HG03066 (cell line): ENCODE data around the gene OPRL1.
"Not testable (repeated sequence)": the region's sequence is repeated elsewhere in the genome, so short reads cannot be mapped to it uniquely, and the experiment has no call there.

ENCODE experiments used
- ATAC-seq: cut with Tn5 transposase; IDR thresholded peaks from one replicate; pipeline ENCODE4 v1.9.1; 2021; ENCODE audit warnings: low read depth; ENCODE audit not compliant: unreplicated experiment

The OPRL1 gene

DNA sequence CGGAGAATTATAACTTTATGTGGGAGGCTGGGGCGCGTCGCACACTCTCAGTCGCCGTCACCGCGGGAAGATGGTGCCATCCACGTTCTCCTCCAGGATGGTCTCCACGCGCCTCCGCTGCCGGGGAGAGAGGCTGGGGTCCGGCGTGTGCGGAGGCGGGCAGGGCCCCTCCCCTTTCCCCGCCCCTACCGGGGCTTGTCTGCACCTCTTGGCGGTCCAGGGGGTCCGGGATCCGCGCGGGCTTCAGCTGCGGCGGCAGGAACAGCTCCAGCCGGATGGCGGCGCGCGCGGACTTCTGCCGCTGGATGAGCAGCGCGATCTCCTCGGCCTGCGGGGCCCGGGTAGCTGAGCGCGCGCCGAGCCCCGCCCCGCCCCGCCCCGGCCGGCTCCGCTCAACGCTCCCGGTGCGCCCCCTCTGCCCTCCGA, 3.5 kb downstream of the OPRL1 start:
- no peak for ATAC-seq

DNA sequence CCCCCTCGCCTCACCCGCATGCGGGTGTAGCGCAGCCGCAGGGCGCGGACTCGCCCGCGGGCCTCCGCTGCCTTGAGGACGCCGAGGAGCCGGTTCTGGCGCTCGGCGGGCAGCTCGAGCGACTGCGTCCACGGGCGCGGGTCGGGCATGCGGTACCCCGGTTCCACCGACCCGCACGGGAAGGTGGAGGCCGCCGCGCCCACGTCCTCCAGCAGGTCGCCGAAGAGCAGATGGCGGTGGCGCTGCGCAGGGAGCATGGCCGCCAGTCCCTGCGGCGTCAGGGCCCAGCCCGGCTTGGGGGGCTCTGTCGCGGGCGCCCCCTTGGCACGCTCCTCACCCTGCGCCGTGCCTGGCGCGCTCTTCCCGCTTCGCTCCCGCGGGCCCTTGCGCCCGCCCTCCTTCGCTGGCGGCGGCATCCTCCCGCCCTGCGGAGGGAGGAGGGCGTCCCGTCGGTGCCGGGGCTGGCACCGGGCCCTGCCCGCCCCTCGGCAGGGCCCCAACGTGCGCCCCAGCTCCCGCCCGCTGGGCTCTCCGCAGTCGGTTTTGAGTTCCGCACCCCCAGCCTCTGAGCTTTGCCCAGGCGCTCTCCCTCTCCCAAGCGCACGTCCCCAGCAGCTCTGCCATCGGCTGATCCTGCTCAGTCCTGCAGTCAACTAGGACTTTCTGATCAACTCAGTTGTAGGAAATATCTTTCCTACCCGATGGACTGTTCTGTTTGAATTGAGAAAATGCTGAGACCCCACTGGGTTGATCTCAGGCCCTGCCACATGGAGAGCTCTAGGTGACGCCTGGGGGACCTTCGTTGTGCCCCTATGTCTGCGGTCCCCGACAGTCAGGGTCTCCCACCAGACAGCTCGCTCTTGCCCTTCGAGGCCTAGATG, 4.2 kb downstream of the OPRL1 start, which contains the start of gene LKAAEAR1:
Gene LKAAEAR1, minus strand, starts transcription at position 595 of the 881 bp plus-strand sequence. Its CDS starts 179 bp downstream, at position 416.
- ATAC-seq, result no peak

DNA sequence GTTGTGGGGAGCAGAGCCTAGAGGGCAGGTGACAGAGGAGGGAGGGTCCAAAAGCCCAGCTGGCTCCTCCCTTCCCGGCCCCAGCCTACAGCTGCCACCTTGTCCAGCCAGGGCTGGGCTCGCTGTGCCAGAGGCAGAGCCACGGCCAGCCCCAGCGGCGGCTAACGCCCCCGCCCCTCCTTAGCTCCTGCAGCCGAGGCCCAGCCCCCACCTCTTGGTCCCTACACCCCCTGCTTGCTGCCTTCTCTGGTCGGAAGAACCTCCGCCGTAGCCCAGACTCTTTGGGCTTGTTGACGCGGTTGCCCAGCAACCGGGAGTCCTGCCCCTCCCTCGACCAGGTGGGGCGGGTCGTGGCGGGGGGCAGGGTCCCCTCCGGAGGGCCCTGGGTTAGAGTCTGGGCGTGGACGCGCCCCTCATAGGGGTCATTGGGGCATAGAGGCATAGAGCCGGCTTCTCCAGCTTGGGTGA, 4.8 kb downstream of the OPRL1 start:
- no peak for ATAC-seq

DNA sequence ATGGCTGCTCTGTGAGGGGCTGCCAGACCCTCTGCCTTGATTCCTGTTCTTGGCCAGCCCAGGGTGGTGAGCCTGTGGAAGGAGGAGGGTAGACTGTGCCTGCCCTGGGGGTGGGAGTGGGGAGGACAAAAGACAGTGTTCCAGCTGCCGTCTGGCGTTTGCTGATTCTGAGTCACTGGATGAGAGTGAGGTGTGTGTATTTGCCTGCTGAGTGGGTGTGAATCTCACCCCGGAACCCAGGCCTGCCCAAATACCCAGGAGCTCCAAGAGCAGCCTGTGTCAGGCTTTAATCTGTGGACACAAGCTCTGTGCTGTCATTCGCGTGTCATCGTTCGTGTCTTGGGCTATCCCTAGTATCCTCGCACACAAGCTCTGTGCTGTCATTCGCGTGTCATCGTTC, 6.9 kb downstream of the OPRL1 start:
- ATAC-seq, result no peak

- not testable (repeated sequence) for ATAC-seq
Measured at GRCh38 chr20:64087226-64087825, 7.4 kb downstream of the OPRL1 start.

GRCh38 chr20:64088586-64088985, 8.7 kb downstream of the OPRL1 start:
- not testable (repeated sequence) for ATAC-seq

DNA sequence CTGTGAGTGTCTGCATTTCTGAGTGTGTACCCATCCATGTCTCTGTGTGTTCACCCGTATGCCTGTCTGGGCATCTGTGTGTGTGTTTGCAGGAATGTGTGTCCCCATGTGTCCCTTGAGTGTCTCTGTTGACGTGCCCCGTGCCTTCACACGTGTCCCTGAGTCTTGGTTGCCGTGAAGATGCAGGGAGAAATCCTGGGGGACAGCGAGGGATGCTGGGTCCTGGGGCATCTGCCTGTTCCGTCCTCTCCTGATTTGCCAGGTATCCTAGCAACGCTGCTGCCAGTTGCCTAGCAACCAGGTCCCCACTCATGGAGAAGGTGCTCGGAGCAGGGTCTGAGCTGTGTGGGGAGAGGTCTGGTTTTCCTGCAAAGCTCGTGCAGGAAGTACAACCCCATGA, 10.3 kb downstream of the OPRL1 start:
- ATAC-seq, result no peak

- ATAC-seq, result no peak
Measured at GRCh38 chr20:64091340-64091739, 11.5 kb downstream of the OPRL1 start.

DNA sequence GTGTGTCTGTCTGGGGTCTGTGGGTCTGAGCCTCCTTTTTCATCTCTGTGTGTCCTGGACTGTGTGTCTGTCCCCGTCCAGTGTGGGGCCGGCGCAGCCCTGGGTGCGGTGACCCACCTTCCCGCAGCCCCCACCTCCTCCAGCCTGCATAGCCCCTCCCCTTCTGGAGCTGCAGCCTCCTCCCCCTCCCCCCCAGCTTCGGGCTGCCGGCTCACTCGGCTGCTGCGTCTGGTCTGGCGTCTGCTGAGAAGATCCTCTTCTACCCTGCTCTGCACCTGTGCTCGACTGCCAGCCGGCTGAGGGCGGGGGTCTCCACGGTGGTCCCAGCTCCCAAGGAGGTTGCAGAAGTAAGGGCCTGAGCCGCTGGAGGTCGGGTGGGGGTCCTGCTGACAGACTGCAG, 11.9 kb downstream of the OPRL1 start:
- ATAC-seq, result no peak

- no peak for ATAC-seq
Measured at GRCh38 chr20:64092258-64093012, 12.6 kb downstream of the OPRL1 start.

GRCh38 chr20:64093013-64093503, 13.2 kb downstream of the OPRL1 start:
- ATAC-seq, result no peak

DNA sequence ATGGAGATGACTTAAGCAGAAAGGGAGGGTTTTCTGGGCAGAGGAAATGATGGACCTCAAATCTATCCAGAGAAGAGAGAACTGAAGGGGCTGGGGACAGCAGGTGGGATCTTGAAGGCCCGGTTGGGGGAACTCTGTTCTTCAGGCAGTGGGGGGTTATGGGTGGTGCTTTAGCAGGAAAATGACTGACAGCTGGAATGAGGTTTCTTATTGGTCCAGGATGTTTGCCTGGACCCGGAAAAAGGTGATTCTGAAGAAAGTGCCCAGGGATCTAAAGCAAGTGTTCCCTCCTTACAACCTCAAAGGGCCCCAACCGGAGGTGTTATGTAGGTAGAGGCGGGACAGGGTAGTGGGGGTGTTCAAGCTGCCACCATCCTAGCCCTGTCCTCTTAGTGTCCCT, 15.6 kb downstream of the OPRL1 start:
- ATAC-seq, result no peak

GRCh38 chr20:64095927-64096326, 16.0 kb downstream of the OPRL1 start:
- no peak for ATAC-seq

GRCh38 chr20:64096535-64096934, 16.7 kb downstream of the OPRL1 start:
- no peak for ATAC-seq

DNA sequence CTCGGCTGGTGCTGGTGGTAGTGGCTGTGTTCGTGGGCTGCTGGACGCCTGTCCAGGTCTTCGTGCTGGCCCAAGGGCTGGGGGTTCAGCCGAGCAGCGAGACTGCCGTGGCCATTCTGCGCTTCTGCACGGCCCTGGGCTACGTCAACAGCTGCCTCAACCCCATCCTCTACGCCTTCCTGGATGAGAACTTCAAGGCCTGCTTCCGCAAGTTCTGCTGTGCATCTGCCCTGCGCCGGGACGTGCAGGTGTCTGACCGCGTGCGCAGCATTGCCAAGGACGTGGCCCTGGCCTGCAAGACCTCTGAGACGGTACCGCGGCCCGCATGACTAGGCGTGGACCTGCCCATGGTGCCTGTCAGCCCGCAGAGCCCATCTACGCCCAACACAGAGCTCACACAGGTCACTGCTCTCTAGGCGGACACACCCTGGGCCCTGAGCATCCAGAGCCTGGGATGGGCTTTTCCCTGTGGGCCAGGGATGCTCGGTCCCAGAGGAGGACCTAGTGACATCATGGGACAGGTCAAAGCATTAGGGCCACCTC, 18.7 kb downstream of the OPRL1 start:
- no peak for ATAC-seq

- no peak for ATAC-seq
Measured at GRCh38 chr20:64099086-64099786, 19.4 kb downstream of the OPRL1 start.

DNA sequence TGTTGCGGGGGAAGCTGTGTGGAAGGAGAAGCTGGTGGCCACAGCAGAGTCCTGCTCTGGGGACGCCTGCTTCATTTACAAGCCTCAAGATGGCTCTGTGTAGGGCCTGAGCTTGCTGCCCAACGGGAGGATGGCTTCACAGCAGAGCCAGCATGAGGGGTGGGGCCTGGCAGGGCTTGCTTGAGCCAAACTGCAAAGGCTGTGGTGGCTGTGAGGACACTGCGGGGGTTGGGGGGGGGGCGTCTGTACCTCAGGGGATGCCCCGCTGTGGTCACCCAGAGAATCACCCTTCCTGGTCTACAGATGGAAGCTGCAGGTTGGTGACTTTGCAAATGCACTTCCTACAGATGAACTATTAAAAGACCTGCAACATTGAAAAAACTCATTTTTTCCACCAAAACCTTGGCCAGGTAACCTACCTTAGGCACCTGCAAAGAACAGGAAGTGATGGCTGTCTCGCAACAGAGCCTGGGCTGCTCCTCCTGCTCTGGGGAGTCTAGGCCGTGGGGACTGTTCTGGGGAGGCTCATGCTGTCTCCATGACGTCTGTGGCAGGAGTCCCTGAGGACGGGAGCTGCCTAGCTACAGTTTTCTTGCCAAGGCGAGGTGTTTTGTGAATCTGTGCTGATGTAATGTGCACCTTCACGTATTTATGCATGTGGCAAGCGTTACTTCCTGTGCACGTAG, 20.1 kb downstream of the OPRL1 start:
- no peak for ATAC-seq

GRCh38 chr20:64100566-64100888, 20.6 kb downstream of the OPRL1 start:
- no peak for ATAC-seq

- ATAC-seq, result no peak
Measured at GRCh38 chr20:64100946-64101688, 21.2 kb downstream of the OPRL1 start.
